ENCODE data around the gene METTL1.
A peak's percentile ranks its signal among the peaks of the same experiment; 100 is the strongest.

Gene METTL1

GRCh38 chr12:57755454-57756372 is 16.2 kb downstream of the METTL1 start:
- DNase-seq (ENCODE audit: insufficient read length, low spot score) (no peak), FAIRE-seq (no peak)

GRCh38 chr12:57755194-57755453 is 16.8 kb downstream of the METTL1 start:
- FAIRE-seq = no peak
- no peak for DNase-seq (ENCODE audit: insufficient read length, low spot score)

- peak; percentile 82 for FAIRE-seq
- no peak for DNase-seq (ENCODE audit: insufficient read length, low spot score)
Measured at GRCh38 chr12:57754411-57755193, 17.3 kb downstream of the METTL1 start, which contains the start of gene MARCHF9. Gene MARCHF9 (plus strand): TSS chr12:57755103. CDS start chr12:57755529, 426 bp downstream.

- no peak for FAIRE-seq
Measured at GRCh38 chr12:57753756-57754337, 18.1 kb downstream of the METTL1 start.

GRCh38 chr12:57752668-57753000 is 19.3 kb downstream of the METTL1 start:
- no peak for DNase-seq (ENCODE audit: insufficient read length, low spot score)

More at GRCh38 chr12:57753756-57754337, 18.1 kb downstream of the METTL1 start:
- no peak for DNase-seq (ENCODE audit: insufficient read length, low spot score)

GRCh38 chr12:57751788-57752667 is 19.9 kb downstream of the METTL1 start, which contains the start of gene CDK4:
Gene CDK4 (minus strand): TSS chr12:57752310. CDS start chr12:57751717, 593 bp downstream.
- DNase-seq (ENCODE audit: insufficient read length, low spot score) = peak; percentile 95
- FAIRE-seq = peak; percentile 99

More at GRCh38 chr12:57752668-57753000, 19.3 kb downstream of the METTL1 start:
- no peak for FAIRE-seq

- FAIRE-seq (no peak), DNase-seq (ENCODE audit: insufficient read length, low spot score) (no peak)
Measured at GRCh38 chr12:57751432-57751787, 20.5 kb downstream of the METTL1 start.

- DNase-seq (ENCODE audit: insufficient read length, low spot score) (no peak), FAIRE-seq (no peak)
Measured at GRCh38 chr12:57750561-57751431, 21.1 kb downstream of the METTL1 start.

- FAIRE-seq = no peak
- DNase-seq (ENCODE audit: insufficient read length, low spot score) = no peak
Measured at GRCh38 chr12:57749061-57749460, 22.8 kb downstream of the METTL1 start.

- DNase-seq (ENCODE audit: insufficient read length, low spot score) = no peak
- FAIRE-seq = no peak
Measured at GRCh38 chr12:57746025-57746424, 25.9 kb downstream of the METTL1 start.

- DNase-seq (ENCODE audit: insufficient read length, low spot score) (no peak), FAIRE-seq (no peak)
Measured at GRCh38 chr12:57745485-57745881, 26.4 kb downstream of the METTL1 start.

GRCh38 chr12:57744777-57745484 is 27.0 kb downstream of the METTL1 start, which contains the start of gene TSPAN31:
Gene TSPAN31 (plus strand): TSS chr12:57745039. CDS start chr12:57745155, 116 bp downstream.
- peak; percentile 81 for FAIRE-seq
- DNase-seq (ENCODE audit: insufficient read length, low spot score) = peak; percentile 92

GRCh38 chr12:57744194-57744776 is 27.6 kb downstream of the METTL1 start:
- no peak for DNase-seq (ENCODE audit: insufficient read length, low spot score)
- FAIRE-seq = no peak

GRCh38 chr12:57743769-57744168 is 28.1 kb downstream of the METTL1 start:
- FAIRE-seq (no peak), DNase-seq (ENCODE audit: insufficient read length, low spot score) (no peak)

- no peak for DNase-seq (ENCODE audit: insufficient read length, low spot score)
Measured at GRCh38 chr12:57741844-57742738, 29.8 kb downstream of the METTL1 start.

GRCh38 chr12:57741413-57741789 is 30.5 kb downstream of the METTL1 start:
- FAIRE-seq = no peak

More at GRCh38 chr12:57741844-57742738, 29.8 kb downstream of the METTL1 start:
- no peak for FAIRE-seq

GRCh38 chr12:57740656-57741412 is 31.1 kb downstream of the METTL1 start:
- no peak for FAIRE-seq

More at GRCh38 chr12:57741413-57741789, 30.5 kb downstream of the METTL1 start:
- DNase-seq (ENCODE audit: insufficient read length, low spot score) = no peak

More at GRCh38 chr12:57740656-57741412, 31.1 kb downstream of the METTL1 start:
- no peak for DNase-seq (ENCODE audit: insufficient read length, low spot score)

All from HTR-8/SVneo (cell line).